HepG2 (cell line): Measurements from ENCODE around the gene TGFBR1. TPM values are rescaled to one million over a fixed set of nuclear protein-coding genes. Genes with fewer than 3 reads are reported as not detected.

Source experiments
- ATAC-seq: fragments of 200-7000 bp; cut with Tn5 transposase; 3 replicates; pipeline ENCODE4 v1.9.1; 2020; ENCODE audit warnings: mild to moderate bottlenecking, moderate library complexity
- BruUV-seq: library from RNA; stranded (reverse); fragments of 400-500 nt; replicated peaks from 2 replicates; lab custom pipeline; 2021; lab: Mats Ljungman, UMichigan
- CTCF ChIA-PET: fragments of 300-600 bp; formaldehyde crosslinking; extraction: SDS; loops from one replicate; lab custom pipeline; 2021; ENCODE audit warnings: low total read pairs, inconsistent platforms, low intra/inter-chr PET ratio; lab: Yijun Ruan, JAX
- POLR2A ChIA-PET: fragments of 350-600 bp; sonication (Branson Sonifier 250); formaldehyde crosslinking; loops from one replicate; lab custom pipeline; 2020; ENCODE audit warnings: antibody characterized with exemption, inconsistent platforms; lab: Yijun Ruan, JAX
- DNase-seq: peaks from one replicate; pipeline ENCODE4 v3.0.0-alpha.2; 2015; ENCODE audit warnings: low spot score
- FAIRE-seq: peaks from 3 replicates; lab custom pipeline; 2011; peaks lifted over from hg19 to GRCh38; lab: Jason Lieb, UNC
- H2AFZ ChIP-seq: one replicate; pipeline ENCODE4 v1.6.1; 2011; ENCODE audit warnings: low read length, inconsistent platforms
- H3K27ac ChIP-seq: fragments of 300-600 bp; 3 replicates; pipeline ENCODE4 v1.8.0; 2011; ENCODE audit warnings: mixed run types, mild to moderate bottlenecking, mixed read lengths, low read length, inconsistent platforms; ENCODE audit not compliant: insufficient read depth; ENCODE audit errors: extremely low read length
- H3K27me3 ChIP-seq, 2 experiments: fragments of 200-600 bp in 1 of 2; 2 replicates in 1 of 2; 3 replicates in 1 of 2; pipeline versions ENCODE4 v1.6.0 to v1.8.0; 2011; ENCODE audit warnings: low read length in 2 of 2, mild to moderate bottlenecking in 2 of 2, moderate library complexity in 2 of 2, inconsistent platforms in 1 of 2; ENCODE audit not compliant: insufficient read depth in 2 of 2, control insufficient read depth in 1 of 2
- H3K36me3 ChIP-seq, 2 experiments: fragments of 200-600 bp in 1 of 2; replicated peaks in 1 of 2; 2 replicates in 1 of 2; 3 replicates in 1 of 2; pipeline versions ENCODE4 v1.5.1 to v1.8.0; 2011; ENCODE audit warnings: low read length in 2 of 2, inconsistent platforms in 1 of 2; ENCODE audit not compliant: insufficient read depth in 2 of 2, control insufficient read depth in 1 of 2
- H3K4me1 ChIP-seq: 2 replicates; pipeline ENCODE4 v1.5.1; 2012; ENCODE audit warnings: low read length, inconsistent platforms; ENCODE audit not compliant: insufficient read depth
- H3K4me2 ChIP-seq: 2 replicates; pipeline ENCODE4 v1.6.0; 2011; ENCODE audit warnings: low read depth, low read length, inconsistent platforms
- H3K4me3 ChIP-seq, 3 experiments: fragments of 200-600 bp in 1 of 3; sonication (generic), shearing (Covaris generic) in 1 of 3; replicated peaks in 1 of 3; 2 replicates each; pipeline ENCODE4 v1.5.1; 2011 to 2016; ENCODE audit warnings: low read length in 3 of 3, inconsistent platforms in 2 of 3, low read depth in 2 of 3, mild to moderate bottlenecking in 2 of 3, control low read depth in 1 of 3, mixed read lengths in 1 of 3; ENCODE audit not compliant: insufficient read depth in 1 of 3
- H3K79me2 ChIP-seq: one replicate; pipeline ENCODE4 v1.6.1; 2011; ENCODE audit warnings: low read length, inconsistent platforms; ENCODE audit not compliant: insufficient read depth
- H3K9ac ChIP-seq: 2 replicates; pipeline ENCODE4 v1.6.0; 2011; ENCODE audit warnings: mild to moderate bottlenecking, low read depth, low read length, inconsistent platforms; ENCODE audit not compliant: insufficient read depth
- H3K9me3 ChIP-seq: 2 replicates; pipeline ENCODE4 v1.5.1; 2012; ENCODE audit warnings: mild to moderate bottlenecking, low read length
- H4K20me1 ChIP-seq: 2 replicates; pipeline ENCODE4 v1.6.0; 2011; ENCODE audit warnings: inconsistent platforms, mild to moderate bottlenecking, low read length, moderate library complexity; ENCODE audit not compliant: insufficient read depth
- CEBPB ChIP-seq: IDR thresholded peaks from 2 replicates; pipeline ENCODE4 v1.6.1; 2011; ENCODE audit warnings: low read depth, low read length, improper control_type of control experiment, borderline replicate concordance
- RXRB ChIP-seq: IDR thresholded peaks from 2 replicates; pipeline ENCODE4 v1.6.1; 2016; ENCODE audit warnings: borderline replicate concordance, missing genetic modification reagents, missing compliant biosample characterization
- THYN1 ChIP-seq: sonication (generic); formaldehyde crosslinking; IDR thresholded peaks from 2 replicates; pipeline ENCODE4 v1.8.1; 2023; ENCODE audit warnings: low read depth, mild to moderate bottlenecking, moderate library complexity, missing genetic modification reagents, borderline replicate concordance
- ZNF605 ChIP-seq: sonication (generic); formaldehyde crosslinking; IDR thresholded peaks from 2 replicates; pipeline ENCODE4 v1.8.0; 2022; ENCODE audit warnings: mild to moderate bottlenecking, missing genetic modification reagents
- ZNF788 ChIP-seq: sonication (generic); formaldehyde crosslinking; IDR thresholded peaks from 2 replicates; pipeline ENCODE4 v1.5.0; 2020; ENCODE audit warnings: mild to moderate bottlenecking, missing genetic modification reagents, borderline replicate concordance
- WGBS: methylation state at CpG from one replicate; pipeline ENCODE4 v1.1.6; 2017; ENCODE audit warnings: low lambda C conversion rate; 5-methylcytosine and 5-hydroxymethylcytosine counted together
- in situ Hi-C: cut with HindIII; loops from 2 replicates; pipeline ENCODE4 v1.10.0; 2017; ENCODE audit warnings: low pct_unique_long_range_greater_than_20kb; ENCODE audit not compliant: extremely low pct_ligation_motif_present
- intact Hi-C: fragments of 100-400 bp; cut with micrococcal nuclease; formaldehyde crosslinking; loops from one replicate; pipeline ENCODE4 v1.10.0; 2022; ENCODE audit not compliant: unreplicated experiment
- polyA plus RNA-seq, 8 experiments: library from polyadenylated mRNA; depleted of rRNA in 3 of 8; stranded (reverse) in 7 of 8; unstranded in 1 of 8; fragments of >200 nt; fragmentation: Illumina TruSeq in 4 of 8; extraction: Trizol in 4 of 8; gene quantifications; 2 replicates each; pipeline versions ENCODE4 v1.2.1 to v1.2.3, GENCODE V29; 2011 to 2016; ENCODE audit warnings: low read depth in 4 of 8, missing spikeins in 1 of 8, mixed read lengths in 1 of 8; ENCODE audit not compliant: insufficient read depth in 1 of 8
- total RNA-seq, 5 experiments: library from RNA; depleted of rRNA; stranded (reverse); fragments of >200 nt; fragmentation: Illumina TruSeq; extraction: Trizol; gene quantifications; 2 replicates each; pipeline ENCODE4 v1.2.3, GENCODE V29; 2016; ENCODE audit warnings: low read depth in 1 of 5
- TF ChIP-seq, protein P1 (sequence below), 2 experiments: sonication (generic) in 1 of 2; formaldehyde crosslinking in 1 of 2; IDR thresholded peaks; 2 replicates each; pipeline versions ENCODE4 v1.5.1 to v1.6.1; 2011 to 2020; ENCODE audit warnings: borderline replicate concordance in 1 of 2, low read depth in 1 of 2, low read length in 1 of 2, mild to moderate bottlenecking in 1 of 2, missing genetic modification reagents in 1 of 2, moderate library complexity in 1 of 2

The TGFBR1 gene
- total and polyA plus RNA-seq, 2 of the 13 experiments (the other 11 are each of a cell fraction or from before 2014, with no cell fraction given) = 16.8 to 23.9 TPM

DNA sequence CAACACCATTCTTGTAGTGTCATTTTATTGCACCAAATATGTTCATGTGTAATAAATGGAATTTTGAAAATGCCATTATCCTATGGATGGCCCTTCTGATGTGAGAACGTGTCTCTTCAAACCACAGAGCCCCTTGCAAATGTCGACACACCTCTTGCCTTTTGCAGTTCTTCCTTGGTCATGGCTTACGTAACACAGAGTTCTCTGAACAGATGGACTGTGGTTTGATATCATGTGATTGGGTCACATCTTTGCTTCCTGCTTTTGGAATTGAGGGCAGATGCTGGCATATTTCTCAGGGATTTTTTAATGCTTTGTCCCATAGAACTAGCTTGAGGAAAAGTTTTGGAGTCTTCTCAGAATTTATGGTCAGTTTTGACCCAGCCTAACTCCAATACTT, 4.6 kb downstream of the TGFBR1 start:
- Histone ChIP-seq H3K27ac (no peak overlapping the region), H3K27me3 (no peaks in the 10 kb centered on the region), H3K4me3 (no peak overlapping the region), H3K4me1 (peaks cover 29% of the 10 kb centered on the region), H2AFZ (no peak overlapping the region), H3K9me3 (no peaks in the 10 kb centered on the region), H4K20me1 (no peaks in the 10 kb centered on the region), H3K36me3 (no peaks in the 10 kb centered on the region), H3K9ac (no peak overlapping the region), H3K79me2 (peaks cover 24% of the 10 kb centered on the region), H3K4me2 (no peak overlapping the region)
- in situ Hi-C loops (no loop called here), intact Hi-C loops (no loop called here)
- ATAC-seq (no peak), FAIRE-seq (no peak), DNase-seq (no peak)
- WGBS = 96% methylated on average over 3 of the region's 3 CpGs
- ChIA-PET CTCF (no interaction called here), POLR2A (no interaction called here)
- TF ChIP-seq ZNF788 = no peak
- TF ChIP-seq CEBPB = peak; percentile 12; the same call in 1 of the 2 replicates
- BruUV-seq = no TSS peak

DNA sequence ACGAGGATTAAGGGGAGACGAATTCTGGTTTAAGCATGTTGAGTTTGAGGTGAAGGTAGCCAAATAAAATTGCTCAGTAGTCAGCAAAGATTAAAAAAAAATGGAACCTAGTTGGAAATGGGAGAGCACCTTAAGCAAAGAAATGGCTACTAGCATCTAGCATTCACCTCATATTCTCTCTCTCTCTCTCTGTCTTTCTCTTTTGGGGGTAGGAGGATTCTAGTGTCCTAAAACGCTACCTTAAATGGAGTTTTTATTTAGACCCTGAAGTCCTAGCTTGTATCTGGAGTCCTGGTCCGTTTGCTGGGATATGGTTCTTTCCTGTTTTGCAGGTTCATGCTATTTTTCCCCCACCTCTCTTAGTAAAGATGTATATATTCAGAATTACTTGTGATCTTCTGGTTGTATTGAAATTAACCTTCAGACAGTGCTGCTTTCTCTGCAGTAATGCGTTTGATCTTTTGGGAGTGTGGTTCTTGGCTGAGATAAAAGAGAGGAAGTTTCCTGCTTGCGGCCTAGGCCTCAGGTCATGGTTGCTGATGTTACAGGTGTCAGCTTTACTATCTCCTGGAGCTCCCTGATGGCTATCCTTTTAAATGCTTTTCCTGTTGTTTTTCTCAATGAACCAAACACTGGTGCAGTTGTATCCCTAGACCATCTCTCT, 8.0 kb downstream of the TGFBR1 start:
- Histone ChIP-seq H3K4me2 (no peak overlapping the region), H3K27me3 (no peaks in the 10 kb centered on the region), H3K4me1 (peaks cover 8% of the 10 kb centered on the region; the same call in 1 of the 2 replicates), H2AFZ (no peak overlapping the region), H3K9me3 (no peaks in the 10 kb centered on the region), H3K36me3 (no peaks in the 10 kb centered on the region), H3K9ac (no peak overlapping the region), H3K27ac (no peak overlapping the region), H3K79me2 (peaks cover 13% of the 10 kb centered on the region), H4K20me1 (no peaks in the 10 kb centered on the region), H3K4me3 (no peak overlapping the region)
- ATAC-seq (no peak), FAIRE-seq (no peak), DNase-seq (no peak)
- CTCF ChIA-PET = no interaction called here
- TF ChIP-seq ZNF605 (CRISPR knock-in tag) (no peak), THYN1 (CRISPR knock-in tag) (no peak), RXRB (no peak)
- TF ChIP-seq, protein P1, sequence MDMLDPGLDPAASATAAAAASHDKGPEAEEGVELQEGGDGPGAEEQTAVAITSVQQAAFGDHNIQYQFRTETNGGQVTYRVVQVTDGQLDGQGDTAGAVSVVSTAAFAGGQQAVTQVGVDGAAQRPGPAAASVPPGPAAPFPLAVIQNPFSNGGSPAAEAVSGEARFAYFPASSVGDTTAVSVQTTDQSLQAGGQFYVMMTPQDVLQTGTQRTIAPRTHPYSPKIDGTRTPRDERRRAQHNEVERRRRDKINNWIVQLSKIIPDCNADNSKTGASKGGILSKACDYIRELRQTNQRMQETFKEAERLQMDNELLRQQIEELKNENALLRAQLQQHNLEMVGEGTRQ (IDR thresholded peaks at IDR 0.05; ENCODE audit: low read depth, low read length) = no peak
- TF ChIP-seq, protein P1 (CRISPR knock-in tag; IDR thresholded peaks at IDR 0.05; ENCODE audit: borderline replicate concordance) = no peak
- POLR2A ChIA-PET = no interaction called here
- BruUV-seq = no TSS peak
- intact Hi-C loops (no loop called here), in situ Hi-C loops (no loop called here)
- 91% methylated on average over 6 of the region's 6 CpGs for WGBS
